ENCODE measurements around the gene BANP. TPM values are rescaled to one million over a fixed set of nuclear protein-coding genes. Genes with fewer than 3 reads are reported as not detected.

The BANP gene
- total RNA-seq, 1 experiment from 2014 or later, result 34.5 TPM

- ChIA-PET POLR2A (no interaction called here), CTCF (interaction anchor here (1.7 kb wide), 1 partner anchor 379 kb away, joined by 5 read pairs; no protein-coding TSS in a partner anchor)
- no peaks in the 10 kb centered on the region for H3K9me3 Mint-ChIP-seq
- ATAC-seq (no peak), DNase-seq (ENCODE audit: low spot score) (no peak)
- H3K36me3 Mint-ChIP-seq, result peaks cover 7% of the 10 kb centered on the region
- H3K27ac Mint-ChIP-seq, result 0 out of 2 replicates have a peak overlapping the region, but pooled peaks have one; percentile 15
- H3K4me3 Mint-ChIP-seq, result no peak overlapping the region
- H3K27me3 Mint-ChIP-seq (ENCODE audit: low read depth), result no peaks in the 10 kb centered on the region
- H3K4me1 Mint-ChIP-seq, result 0 out of 2 replicates have a peak, but pooled peaks cover 6% of the 10 kb centered on the region
- TF ChIP-seq PREB (CRISPR knock-in tag; IDR thresholded peaks at IDR 0.05; ENCODE audit: borderline replicate concordance) (no peak), MYBL2 (CRISPR knock-in tag; IDR thresholded peaks at IDR 0.05) (no peak), ZBTB43 (CRISPR knock-in tag; IDR thresholded peaks at IDR 0.05) (no peak)
These were observed 106.9 kb downstream of the BANP start for GRCh38 chr16:88058136-88058535.

GRCh38 chr16:88058817-88059216 lies 107.6 kb downstream of the BANP start:
- CTCF ChIA-PET, result interaction anchor here (1.7 kb wide), 1 partner anchor 379 kb away, joined by 5 read pairs; no protein-coding TSS in a partner anchor

GRCh38 chr16:88059701-88060386 lies 108.6 kb downstream of the BANP start:
- H3K4me3 Mint-ChIP-seq, result no peak overlapping the region
- no peaks in the 10 kb centered on the region for H3K27me3 Mint-ChIP-seq (ENCODE audit: low read depth)
- TF ChIP-seq ZNF219 (CRISPR knock-in tag; IDR thresholded peaks at IDR 0.05; ENCODE audit: borderline replicate concordance) (no peak), ZNF396 (CRISPR knock-in tag; IDR thresholded peaks at IDR 0.05; ENCODE audit: borderline replicate concordance) (no peak), RELA (CRISPR knock-in tag; IDR thresholded peaks at IDR 0.05; ENCODE audit: borderline replicate concordance) (0 out of 2 replicates have a peak, but pooled peaks have one; percentile 38), ATF1 (CRISPR knock-in tag; IDR thresholded peaks at IDR 0.05) (no peak), ZNF281 (CRISPR knock-in tag; IDR thresholded peaks at IDR 0.05) (no peak), ZNF317 (CRISPR knock-in tag; IDR thresholded peaks at IDR 0.05; ENCODE audit: borderline replicate concordance, low read depth) (no peak), ZNF512 (CRISPR knock-in tag; IDR thresholded peaks at IDR 0.05; ENCODE audit: borderline replicate concordance) (no peak), ZNF425 (CRISPR knock-in tag; conservative IDR thresholded peaks at IDR 0.05) (no peak)
- DNase-seq (ENCODE audit: low spot score), result no peak
- ATAC-seq, result no peak
- H3K27ac Mint-ChIP-seq, result no peak overlapping the region
- H3K4me1 Mint-ChIP-seq, result 0 out of 2 replicates have a peak, but pooled peaks cover 6% of the 10 kb centered on the region
- peaks cover 11% of the 10 kb centered on the region for H3K36me3 Mint-ChIP-seq
- ChIA-PET CTCF (no interaction called here), POLR2A (no interaction called here)
- no peaks in the 10 kb centered on the region for H3K9me3 Mint-ChIP-seq

More at GRCh38 chr16:88058817-88059216, 107.6 kb downstream of the BANP start:
- POLR2A ChIA-PET, result no interaction called here
- DNase-seq (ENCODE audit: low spot score) (no peak), ATAC-seq (no peak)
- Mint-ChIP-seq H3K9me3 (no peaks in the 10 kb centered on the region), H3K36me3 (peaks cover 11% of the 10 kb centered on the region), H3K4me1 (0 out of 2 replicates have a peak, but pooled peaks cover 6% of the 10 kb centered on the region), H3K4me3 (no peak overlapping the region), H3K27me3 (ENCODE audit: low read depth) (no peaks in the 10 kb centered on the region), H3K27ac (no peak overlapping the region)
- TF ChIP-seq NFYB (CRISPR knock-in tag; conservative IDR thresholded peaks at IDR 0.05; ENCODE audit: low read depth), result no peak
- TF ChIP-seq PRRX2 (CRISPR knock-in tag; IDR thresholded peaks at IDR 0.05), result no peak

All from WTC11 (cell line).